Measurements from ENCODE around the gene EIF2AK3.

Gene EIF2AK3

GRCh38 chr2:88542668-88543067 lies 84.6 kb downstream of the EIF2AK3 start:
- no peak for DNase-seq (ENCODE audit: low read depth in 2 of 2)

- DNase-seq (ENCODE audit: low read depth in 2 of 2) = no peak
These were observed 86.9 kb downstream of the EIF2AK3 start for GRCh38 chr2:88540346-88540745.

DNA sequence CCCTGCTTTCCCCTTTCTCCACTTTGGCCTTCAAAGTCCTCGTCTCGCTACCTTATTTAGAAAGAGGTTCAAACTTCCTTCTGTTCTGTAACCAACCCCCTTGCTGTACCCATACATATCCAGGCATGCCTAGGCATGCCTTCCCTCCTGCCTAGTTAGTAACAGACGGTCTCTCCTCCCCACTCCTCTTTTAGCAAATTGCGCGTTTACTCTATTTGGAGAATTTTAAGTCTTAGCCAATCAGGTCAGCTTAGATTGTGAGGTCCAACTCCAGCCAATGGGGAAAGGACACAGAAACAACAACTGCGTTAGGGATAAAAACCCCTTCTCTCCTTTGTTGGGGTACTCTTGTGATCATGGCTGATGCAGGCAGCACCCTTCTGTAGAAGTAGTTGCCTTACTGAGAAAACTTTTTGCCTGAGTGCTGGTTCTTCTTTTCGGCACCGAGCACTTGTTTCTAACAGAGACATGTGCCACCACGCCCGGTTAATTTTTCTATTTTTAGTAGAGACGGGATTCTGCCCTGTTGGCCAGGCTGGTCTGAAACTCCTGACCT lies 88.8 kb downstream of the EIF2AK3 start:
- DNase-seq (ENCODE audit: low read depth in 2 of 2) = no peak

GRCh38 chr2:88537640-88538039 lies 89.6 kb downstream of the EIF2AK3 start:
- DNase-seq (ENCODE audit: low read depth in 2 of 2) = no peak

- no peak for DNase-seq (ENCODE audit: low read depth in 2 of 2)
These were observed 97.2 kb downstream of the EIF2AK3 start for GRCh38 chr2:88530081-88530480.

DNA sequence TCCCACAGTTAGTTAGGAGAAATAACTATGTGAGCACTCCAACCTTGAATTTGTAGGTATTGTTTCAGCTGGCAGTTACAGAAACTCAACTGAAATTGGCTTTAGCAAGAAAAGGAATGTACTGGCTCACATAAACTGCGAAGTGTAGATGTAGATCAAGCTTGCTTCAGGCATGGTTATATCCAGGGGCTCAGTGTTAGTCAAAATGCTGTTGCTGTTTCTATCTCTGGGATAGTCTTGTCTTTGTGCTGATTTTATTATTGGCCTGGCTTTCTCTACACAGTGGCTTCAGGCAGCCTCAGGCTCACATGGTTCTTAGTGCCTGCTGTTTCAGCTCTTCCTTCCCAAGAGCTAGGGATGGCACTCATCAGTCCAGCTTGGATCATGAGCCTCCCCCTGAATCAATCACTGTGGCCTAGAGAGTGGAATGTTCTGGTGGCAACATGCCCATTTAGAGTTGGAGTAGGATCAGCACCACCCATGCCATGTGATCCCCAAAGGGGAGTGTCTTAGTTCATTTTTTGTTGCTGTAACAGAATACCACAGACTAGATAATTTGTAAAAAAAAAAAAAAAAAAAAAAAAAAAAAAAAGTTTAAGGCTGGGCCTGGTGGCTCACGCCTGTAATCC lies 105.7 kb downstream of the EIF2AK3 start:
- no peak for DNase-seq (ENCODE audit: low read depth in 2 of 2)

- no peak for DNase-seq (ENCODE audit: low read depth in 2 of 2)
These were observed 109.5 kb downstream of the EIF2AK3 start for GRCh38 chr2:88517759-88518201.

All from stimulated activated CD8-positive, alpha-beta memory T cell treated with anti-CD3 and anti-CD28 coated beads, Interleukin-7, amount 100 ng/mL, for 4 hours (primary cell).